Measurements from ENCODE around the gene ANKLE1.

The ANKLE1 gene

DNA sequence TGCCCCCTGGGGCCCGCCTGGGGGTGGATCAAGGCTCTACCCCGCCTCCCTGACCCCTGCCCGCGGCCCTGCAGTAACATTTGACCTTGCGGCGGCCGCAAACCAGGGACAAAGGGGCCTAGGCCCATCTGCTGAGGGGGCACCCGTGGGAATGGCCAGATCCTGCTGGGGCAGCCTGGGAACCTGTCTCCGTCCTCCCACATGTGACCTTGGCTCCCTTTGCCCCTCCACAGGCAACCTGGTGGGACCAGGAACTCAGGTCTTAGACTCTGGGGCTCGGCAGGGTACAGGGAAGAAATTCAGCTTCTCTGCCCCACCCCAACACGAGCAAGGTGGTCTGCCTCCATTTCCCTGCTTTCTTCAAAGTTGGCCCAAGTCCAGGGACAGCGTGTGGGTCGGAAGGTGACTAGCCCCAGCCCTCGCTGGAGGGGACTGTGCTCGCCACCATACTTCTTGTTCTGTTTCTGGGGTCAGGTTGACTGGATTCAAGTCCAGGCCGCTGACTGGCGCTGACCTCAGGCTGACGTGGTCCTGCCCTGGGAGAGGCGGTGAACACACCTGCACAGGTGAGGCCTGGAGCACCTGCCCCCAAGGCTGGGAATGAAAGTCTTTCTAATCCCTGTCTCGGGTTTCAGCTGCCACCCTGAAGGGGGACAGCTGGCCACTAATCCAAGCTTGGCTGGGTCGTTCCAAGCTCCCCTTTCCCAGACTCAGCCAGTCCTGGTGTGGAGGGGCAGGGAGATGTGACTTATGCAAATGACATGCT lies 33.5 kb upstream of the ANKLE1 start:
- Histone ChIP-seq H3K14ac (ENCODE audit: low read length) (no peak overlapping the region), H2BK5ac (ENCODE audit: low read length) (no peak overlapping the region), H3K4me3 (ENCODE audit: low read length in 2 of 2) (no peak overlapping the region), H4K8ac (ENCODE audit: low read depth, low read length) (no peak overlapping the region), H3K4me1 (ENCODE audit: control insufficient read depth in 2 of 2, insufficient read depth in 1 of 2, low read depth in 1 of 2, low read length in 2 of 2) (peaks cover 23 to 27% of the 10 kb centered on the region in 2 donors), H2BK120ac (ENCODE audit: low read depth, low read length) (peak overlapping the region; percentile 61), H3K79me1 (ENCODE audit: low read depth, low read length) (peaks cover 10% of the 10 kb centered on the region), H3K36me3 (replicated peaks in 1 of 2; ENCODE audit: control insufficient read depth in 2 of 2, insufficient read depth in 2 of 2, low read length in 2 of 2) (no peaks in the 10 kb centered on the region), H2AK5ac (ENCODE audit: low read depth, low read length) (no peak overlapping the region), H3K27me3 (ENCODE audit: control insufficient read depth in 3 of 3, insufficient read depth in 3 of 3, low read depth in 1 of 3, low read length in 3 of 3) (peaks cover 0 to 2% (median 0%) of the 10 kb centered on the region in 3 experiments), H3K4ac (ENCODE audit: low read length) (no peak overlapping the region), H3K23ac (ENCODE audit: low read depth, low read length, poor library complexity) (no peak overlapping the region), H3K9ac (ENCODE audit: low read depth, low read length, poor library complexity) (no peak overlapping the region), H3K9me3 (replicated peaks in 1 of 2; ENCODE audit: control insufficient read depth in 2 of 2, insufficient read depth in 1 of 2, low read depth in 1 of 2, low read length in 2 of 2) (no peaks in the 10 kb centered on the region), H2BK15ac (ENCODE audit: low read length) (no peak overlapping the region), H4K91ac (ENCODE audit: low read depth, low read length, poor library complexity) (no peak overlapping the region), H3K4me2 (ENCODE audit: insufficient read depth, low read length, poor library complexity, severe bottlenecking) (no peak overlapping the region), H2AFZ (ENCODE audit: low read length) (peak overlapping the region; percentile 5), H2BK12ac (ENCODE audit: low read length) (peak overlapping the region; percentile 8), H3K18ac (ENCODE audit: low read length) (peak overlapping the region; percentile 3), H3K27ac (replicated peaks; ENCODE audit: low read length) (no peak overlapping the region)
- no CpG with 5 or more reads among the region's 21 CpGs for WGBS, 2 donors (ENCODE audit: extremely low coverage in 2 of 2, insufficient read length in 2 of 2, insufficient replicate concordance in 1 of 2)
- no peak for DNase-seq (ENCODE audit: low spot score)

DNA sequence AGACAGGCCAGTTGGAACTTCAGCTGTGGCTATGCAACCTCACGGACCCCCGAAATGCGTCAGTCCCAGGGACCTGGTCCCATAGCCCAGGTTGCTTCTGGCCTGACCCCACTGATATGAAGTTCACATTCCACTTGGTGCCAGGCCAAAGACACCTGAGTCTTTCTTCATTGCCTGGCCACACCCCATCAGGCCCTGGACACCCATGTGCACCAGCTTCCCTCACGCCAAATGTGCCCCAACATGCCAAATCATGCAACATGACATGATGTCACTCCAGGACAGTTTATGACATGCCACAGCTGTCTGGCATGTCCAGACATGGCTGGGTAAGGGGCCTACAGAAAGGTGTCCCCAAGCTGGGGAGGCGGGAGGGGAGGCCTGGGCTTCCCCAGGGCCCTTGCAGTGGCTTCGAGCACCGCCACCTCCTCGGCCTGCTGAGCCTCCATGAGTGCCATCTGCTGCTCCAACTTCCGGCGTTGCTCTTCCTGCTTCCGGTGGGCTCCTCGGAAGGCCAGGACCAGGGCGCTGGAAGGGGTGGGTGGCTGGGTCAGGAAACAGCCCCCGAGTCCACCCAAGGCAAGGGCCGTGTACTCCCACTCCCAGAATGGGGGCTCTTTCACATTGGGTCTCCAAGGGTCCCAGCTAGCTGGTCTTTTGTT lies 31.7 kb upstream of the ANKLE1 start:
- Histone ChIP-seq H3K27me3 (ENCODE audit: control insufficient read depth in 3 of 3, insufficient read depth in 3 of 3, low read depth in 1 of 3, low read length in 3 of 3) (peaks cover 0 to 2% (median 0%) of the 10 kb centered on the region in 3 experiments), H2BK5ac (ENCODE audit: low read length) (no peak overlapping the region), H3K18ac (ENCODE audit: low read length) (no peak overlapping the region), H3K4ac (ENCODE audit: low read length) (no peak overlapping the region), H3K9me3 (replicated peaks in 1 of 2; ENCODE audit: control insufficient read depth in 2 of 2, insufficient read depth in 1 of 2, low read depth in 1 of 2, low read length in 2 of 2) (no peaks in the 10 kb centered on the region), H2AK5ac (ENCODE audit: low read depth, low read length) (peak overlapping the region; percentile 4), H4K91ac (ENCODE audit: low read depth, low read length, poor library complexity) (no peak overlapping the region), H3K4me3 (ENCODE audit: low read length in 2 of 2) (no peak overlapping the region), H3K23ac (ENCODE audit: low read depth, low read length, poor library complexity) (no peak overlapping the region), H4K8ac (ENCODE audit: low read depth, low read length) (no peak overlapping the region), H3K79me1 (ENCODE audit: low read depth, low read length) (peaks cover 4% of the 10 kb centered on the region), H2BK120ac (ENCODE audit: low read depth, low read length) (no peak overlapping the region), H2AFZ (ENCODE audit: low read length) (no peak overlapping the region), H2BK12ac (ENCODE audit: low read length) (no peak overlapping the region), H3K4me2 (ENCODE audit: insufficient read depth, low read length, poor library complexity, severe bottlenecking) (no peak overlapping the region), H3K36me3 (replicated peaks in 1 of 2; ENCODE audit: control insufficient read depth in 2 of 2, insufficient read depth in 2 of 2, low read length in 2 of 2) (no peaks in the 10 kb centered on the region), H3K14ac (ENCODE audit: low read length) (no peak overlapping the region), H3K27ac (replicated peaks; ENCODE audit: low read length) (no peak overlapping the region), H2BK15ac (ENCODE audit: low read length) (no peak overlapping the region), H3K4me1 (ENCODE audit: control insufficient read depth in 2 of 2, insufficient read depth in 1 of 2, low read depth in 1 of 2, low read length in 2 of 2) (peaks cover 19 to 22% of the 10 kb centered on the region in 2 donors), H3K9ac (ENCODE audit: low read depth, low read length, poor library complexity) (no peak overlapping the region)
- no CpG with 5 or more reads among the region's 15 CpGs for WGBS, 2 donors (ENCODE audit: extremely low coverage in 2 of 2, insufficient read length in 2 of 2, insufficient replicate concordance in 1 of 2)
- DNase-seq (ENCODE audit: low spot score) = no peak

DNA sequence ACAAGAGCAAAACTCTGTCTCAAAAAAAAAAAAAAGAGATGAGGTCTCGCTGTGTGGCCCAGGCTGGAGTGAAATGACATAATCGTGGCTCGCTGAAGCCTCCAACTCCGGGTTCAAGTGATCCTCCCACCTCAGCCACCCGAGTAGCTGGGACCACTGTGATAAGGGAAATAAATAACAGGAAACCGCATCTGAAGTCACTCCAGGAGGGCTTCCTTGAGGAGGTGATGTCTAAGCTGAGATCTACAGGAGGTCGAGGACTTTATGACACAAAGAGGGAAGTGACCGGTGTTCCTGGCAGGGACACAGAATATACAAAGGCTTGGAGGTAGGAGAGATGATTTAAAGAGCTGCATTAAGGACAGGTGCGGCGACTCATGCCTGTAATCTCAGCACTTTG lies 27.1 kb upstream of the ANKLE1 start:
- H3K14ac ChIP-seq (ENCODE audit: low read length) = no peak overlapping the region
- H2BK5ac ChIP-seq (ENCODE audit: low read length) = no peak overlapping the region
- H3K18ac ChIP-seq (ENCODE audit: low read length) = no peak overlapping the region
- H3K36me3 ChIP-seq (replicated peaks in 1 of 2; ENCODE audit: control insufficient read depth in 2 of 2, insufficient read depth in 2 of 2, low read length in 2 of 2) = no peaks in the 10 kb centered on the region
- no peak overlapping the region for H3K4me2 ChIP-seq (ENCODE audit: insufficient read depth, low read length, poor library complexity, severe bottlenecking)
- no peak overlapping the region for H2BK15ac ChIP-seq (ENCODE audit: low read length)
- H2AFZ ChIP-seq (ENCODE audit: low read length) = no peak overlapping the region
- H3K4me1 ChIP-seq (ENCODE audit: control insufficient read depth in 2 of 2, insufficient read depth in 1 of 2, low read depth in 1 of 2, low read length in 2 of 2) = peaks cover 0 to 2% of the 10 kb centered on the region in 2 donors
- H3K9ac ChIP-seq (ENCODE audit: low read depth, low read length, poor library complexity) = peak overlapping the region; percentile 30
- no peak overlapping the region for H4K91ac ChIP-seq (ENCODE audit: low read depth, low read length, poor library complexity)
- H3K27me3 ChIP-seq (ENCODE audit: control insufficient read depth in 3 of 3, insufficient read depth in 3 of 3, low read depth in 1 of 3, low read length in 3 of 3) = peaks cover 0 to 4% (median 0%) of the 10 kb centered on the region in 3 experiments
- WGBS, 2 donors (ENCODE audit: extremely low coverage in 2 of 2, insufficient read length in 2 of 2, insufficient replicate concordance in 1 of 2) = no CpG with 5 or more reads among the region's 10 CpGs
- H3K27ac ChIP-seq (replicated peaks; ENCODE audit: low read length) = no peak overlapping the region
- H2BK120ac ChIP-seq (ENCODE audit: low read depth, low read length) = no peak overlapping the region
- H3K4me3 ChIP-seq (ENCODE audit: low read length in 2 of 2) = no peak overlapping the region
- no peak for DNase-seq (ENCODE audit: low spot score)
- H3K79me1 ChIP-seq (ENCODE audit: low read depth, low read length) = no peaks in the 10 kb centered on the region
- peaks cover 0 to 12% of the 10 kb centered on the region in 2 donors for H3K9me3 ChIP-seq (replicated peaks in 1 of 2; ENCODE audit: control insufficient read depth in 2 of 2, insufficient read depth in 1 of 2, low read depth in 1 of 2, low read length in 2 of 2)
- no peak overlapping the region for H2BK12ac ChIP-seq (ENCODE audit: low read length)
- no peak overlapping the region for H2AK5ac ChIP-seq (ENCODE audit: low read depth, low read length)
- no peak overlapping the region for H3K4ac ChIP-seq (ENCODE audit: low read length)
- H3K23ac ChIP-seq (ENCODE audit: low read depth, low read length, poor library complexity) = no peak overlapping the region
- no peak overlapping the region for H4K8ac ChIP-seq (ENCODE audit: low read depth, low read length)

GRCh38 chr19:17255150-17255621 lies 26.5 kb upstream of the ANKLE1 start:
- H4K8ac ChIP-seq (ENCODE audit: low read depth, low read length) = no peak overlapping the region
- H2BK120ac ChIP-seq (ENCODE audit: low read depth, low read length) = no peak overlapping the region
- H2BK15ac ChIP-seq (ENCODE audit: low read length) = no peak overlapping the region
- H3K79me1 ChIP-seq (ENCODE audit: low read depth, low read length) = no peaks in the 10 kb centered on the region
- peaks cover 0 to 15% of the 10 kb centered on the region in 2 donors for H3K9me3 ChIP-seq (replicated peaks in 1 of 2; ENCODE audit: control insufficient read depth in 2 of 2, insufficient read depth in 1 of 2, low read depth in 1 of 2, low read length in 2 of 2)
- H3K27me3 ChIP-seq (ENCODE audit: control insufficient read depth in 3 of 3, insufficient read depth in 3 of 3, low read depth in 1 of 3, low read length in 3 of 3) = peaks cover 0 to 2% (median 0%) of the 10 kb centered on the region in 3 experiments
- no peak overlapping the region for H3K18ac ChIP-seq (ENCODE audit: low read length)
- H2BK5ac ChIP-seq (ENCODE audit: low read length) = no peak overlapping the region
- H3K9ac ChIP-seq (ENCODE audit: low read depth, low read length, poor library complexity) = no peak overlapping the region
- no peak overlapping the region for H3K4ac ChIP-seq (ENCODE audit: low read length)
- peak overlapping the region; percentile 16 for H3K23ac ChIP-seq (ENCODE audit: low read depth, low read length, poor library complexity)
- no peak overlapping the region for H3K4me3 ChIP-seq (ENCODE audit: low read length in 2 of 2)
- no peak overlapping the region for H2AFZ ChIP-seq (ENCODE audit: low read length)
- H3K27ac ChIP-seq (replicated peaks; ENCODE audit: low read length) = no peak overlapping the region
- H3K36me3 ChIP-seq (replicated peaks in 1 of 2; ENCODE audit: control insufficient read depth in 2 of 2, insufficient read depth in 2 of 2, low read length in 2 of 2) = no peaks in the 10 kb centered on the region
- no peak for DNase-seq (ENCODE audit: low spot score)
- no peak overlapping the region for H3K4me2 ChIP-seq (ENCODE audit: insufficient read depth, low read length, poor library complexity, severe bottlenecking)
- no CpG with 5 or more reads among the region's 18 CpGs for WGBS, 2 donors (ENCODE audit: extremely low coverage in 2 of 2, insufficient read length in 2 of 2, insufficient replicate concordance in 1 of 2)
- H3K14ac ChIP-seq (ENCODE audit: low read length) = no peak overlapping the region
- H4K91ac ChIP-seq (ENCODE audit: low read depth, low read length, poor library complexity) = no peak overlapping the region
- H3K4me1 ChIP-seq (ENCODE audit: control insufficient read depth in 2 of 2, insufficient read depth in 1 of 2, low read depth in 1 of 2, low read length in 2 of 2) = peaks cover 0 to 2% of the 10 kb centered on the region in 2 donors
- no peak overlapping the region for H2BK12ac ChIP-seq (ENCODE audit: low read length)
- no peak overlapping the region for H2AK5ac ChIP-seq (ENCODE audit: low read depth, low read length)
